ENCODE results near the gene PDGFC. TPM values are rescaled to one million over a fixed set of nuclear protein-coding genes. Genes with fewer than 3 reads are reported as not detected.

Gene PDGFC
- total RNA-seq, 4 donors from 2014 or later: 29.0 to 47.8 (median 38.1) TPM

- TF ChIP-seq, protein P1, sequence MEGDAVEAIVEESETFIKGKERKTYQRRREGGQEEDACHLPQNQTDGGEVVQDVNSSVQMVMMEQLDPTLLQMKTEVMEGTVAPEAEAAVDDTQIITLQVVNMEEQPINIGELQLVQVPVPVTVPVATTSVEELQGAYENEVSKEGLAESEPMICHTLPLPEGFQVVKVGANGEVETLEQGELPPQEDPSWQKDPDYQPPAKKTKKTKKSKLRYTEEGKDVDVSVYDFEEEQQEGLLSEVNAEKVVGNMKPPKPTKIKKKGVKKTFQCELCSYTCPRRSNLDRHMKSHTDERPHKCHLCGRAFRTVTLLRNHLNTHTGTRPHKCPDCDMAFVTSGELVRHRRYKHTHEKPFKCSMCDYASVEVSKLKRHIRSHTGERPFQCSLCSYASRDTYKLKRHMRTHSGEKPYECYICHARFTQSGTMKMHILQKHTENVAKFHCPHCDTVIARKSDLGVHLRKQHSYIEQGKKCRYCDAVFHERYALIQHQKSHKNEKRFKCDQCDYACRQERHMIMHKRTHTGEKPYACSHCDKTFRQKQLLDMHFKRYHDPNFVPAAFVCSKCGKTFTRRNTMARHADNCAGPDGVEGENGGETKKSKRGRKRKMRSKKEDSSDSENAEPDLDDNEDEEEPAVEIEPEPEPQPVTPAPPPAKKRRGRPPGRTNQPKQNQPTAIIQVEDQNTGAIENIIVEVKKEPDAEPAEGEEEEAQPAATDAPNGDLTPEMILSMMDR (IDR thresholded peaks at IDR 0.05; ENCODE audit: low read depth): no peak
Observed at GRCh38 chr4:156974264-156974663, 2.7 kb upstream of the PDGFC start.

DNA sequence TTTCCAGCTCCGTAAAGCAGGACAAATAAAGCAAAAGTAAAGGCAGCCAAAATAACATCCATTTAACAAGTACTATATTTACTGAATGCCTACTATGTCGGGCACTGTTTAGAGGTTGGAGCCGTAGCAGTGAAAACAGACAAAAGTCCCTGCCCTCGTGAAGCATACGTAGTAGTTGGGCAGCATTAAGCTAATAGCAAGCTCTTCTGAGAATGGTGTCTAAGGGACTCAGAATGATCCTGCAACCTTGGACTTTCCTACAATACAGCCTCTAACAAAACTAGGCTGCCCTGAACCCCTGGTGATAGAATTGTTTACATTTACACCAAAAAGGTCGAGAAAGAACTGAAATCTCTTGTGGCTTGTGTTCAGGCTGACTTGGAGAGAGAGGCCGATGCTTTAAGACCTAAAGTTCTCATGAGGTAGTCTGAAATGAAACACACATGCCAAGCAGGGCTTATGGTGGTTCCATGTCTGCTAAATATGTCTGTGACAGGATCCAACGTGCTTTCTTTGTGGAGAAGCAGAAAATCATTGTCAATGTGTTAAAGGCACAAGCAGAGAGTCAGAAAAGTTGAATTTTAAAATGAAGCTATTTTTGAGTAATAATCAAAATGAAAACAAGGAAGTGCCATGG, 898 bp upstream of the PDGFC start:
- TF ChIP-seq, protein P1 (IDR thresholded peaks at IDR 0.05; ENCODE audit: low read depth): no peak

GRCh38 chr4:156971165-156971675, 379 bp downstream of the PDGFC start:
- TF ChIP-seq, protein P1 (IDR thresholded peaks at IDR 0.05; ENCODE audit: low read depth): no peak

DNA sequence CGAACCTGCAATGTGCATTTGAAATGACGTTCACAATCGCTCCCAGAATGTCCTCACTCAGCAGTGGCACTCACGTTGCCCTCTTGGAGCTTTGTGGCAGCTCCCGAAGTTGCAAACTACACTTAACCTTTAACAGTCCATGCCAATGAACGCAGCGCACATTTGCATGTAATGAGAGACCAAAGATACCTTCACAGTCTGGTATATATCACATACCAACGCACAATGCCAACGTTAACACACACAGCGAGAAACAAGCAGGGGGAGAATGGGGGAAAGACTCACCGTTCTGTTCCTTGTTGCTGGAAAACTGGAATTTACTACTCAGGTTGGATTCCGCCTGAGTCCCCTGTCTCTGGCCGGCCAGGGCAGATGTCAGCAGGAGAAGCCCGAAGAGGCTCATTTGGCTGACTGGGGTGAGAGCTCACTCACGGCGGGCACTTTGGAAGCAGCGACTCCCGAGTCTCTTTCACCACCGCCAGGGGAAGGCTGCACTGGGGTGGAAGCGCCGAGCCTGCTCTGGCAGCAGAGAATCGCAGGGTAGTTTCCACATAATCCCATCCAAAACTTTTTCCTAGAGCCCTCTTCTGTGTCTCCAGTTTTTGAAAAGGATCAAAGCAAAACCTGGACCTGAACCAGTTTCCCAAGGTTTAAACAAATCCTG, 966 bp downstream of the PDGFC start:
- TF ChIP-seq, protein P1 (IDR thresholded peaks at IDR 0.05; ENCODE audit: low read depth): no peak

GRCh38 chr4:156969911-156970310, 1.7 kb downstream of the PDGFC start:
- TF ChIP-seq, protein P1 (IDR thresholded peaks at IDR 0.05; ENCODE audit: low read depth): no peak

DNA sequence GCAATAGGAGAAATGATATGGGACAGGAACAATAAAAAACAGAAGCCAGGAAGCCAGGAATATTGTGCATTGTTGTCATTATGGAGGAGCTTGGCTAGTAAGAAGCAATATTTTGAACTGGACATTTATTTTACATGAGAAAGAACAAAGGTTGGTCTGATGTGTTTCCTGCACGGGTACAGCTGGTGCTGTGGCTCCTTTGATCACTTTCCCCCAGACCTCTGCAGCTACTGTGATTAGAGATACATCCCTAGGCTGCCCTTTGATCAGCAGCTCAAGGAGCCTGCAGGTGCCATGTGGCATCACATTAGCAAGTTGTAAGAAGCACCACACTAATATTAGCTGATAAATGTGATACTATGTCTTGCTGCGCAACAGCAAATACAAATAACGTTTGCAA, 2.5 kb downstream of the PDGFC start:
- TF ChIP-seq, protein P1 (IDR thresholded peaks at IDR 0.05; ENCODE audit: low read depth): no peak

- TF ChIP-seq, protein P1 (IDR thresholded peaks at IDR 0.05; ENCODE audit: low read depth): no peak
Observed at GRCh38 chr4:156968479-156968984, 3.1 kb downstream of the PDGFC start.

All from subcutaneous adipose tissue (tissue), 4 donors.